ENCODE measurements around the gene HIRA. TPM values are rescaled to one million over a fixed set of nuclear protein-coding genes. Genes with fewer than 3 reads are reported as not detected.

Gene HIRA
- total RNA-seq, 1 donor from 2014 or later: 32.7 TPM

- H3K27me3 Mint-ChIP-seq: no peaks in the 10 kb centered on the region
- TF ChIP-seq CTCF (IDR thresholded peaks at IDR 0.05): no peak
- H3K27ac Mint-ChIP-seq: no peak overlapping the region
- no peak for DNase-seq
- no peaks in the 10 kb centered on the region for H3K4me1 Mint-ChIP-seq
- peaks cover 92% of the 10 kb centered on the region for H3K36me3 Mint-ChIP-seq (ENCODE audit: low read depth)
- POLR2A ChIA-PET: interaction anchor here (0.6 kb wide), 1 partner anchor 220 kb away, joined by 3 read pairs; no protein-coding TSS in a partner anchor
- H3K4me3 Mint-ChIP-seq: no peak overlapping the region
- CTCF ChIA-PET: no interaction called here
- ATAC-seq (ENCODE audit: low read depth): no peak
- H3K9me3 Mint-ChIP-seq: no peaks in the 10 kb centered on the region
- intact Hi-C loops (cut with micrococcal nuclease): no loop called here
Observed at GRCh38 chr22:19467912-19468311, 36.4 kb upstream of the HIRA start.

GRCh38 chr22:19466848-19467752 is 35.6 kb upstream of the HIRA start:
- no peak for ATAC-seq (ENCODE audit: low read depth)
- no peaks in the 10 kb centered on the region for H3K4me1 Mint-ChIP-seq
- ChIA-PET POLR2A (interaction anchor here (0.7 kb wide), 1 partner anchor 11 kb away, joined by 6 read pairs; no protein-coding TSS in a partner anchor), CTCF (no interaction called here)
- no peak for TF ChIP-seq CTCF (IDR thresholded peaks at IDR 0.05)
- intact Hi-C loops (cut with micrococcal nuclease): no loop called here
- no peak overlapping the region for H3K4me3 Mint-ChIP-seq
- no peaks in the 10 kb centered on the region for H3K9me3 Mint-ChIP-seq
- no peak overlapping the region for H3K27ac Mint-ChIP-seq
- H3K27me3 Mint-ChIP-seq: no peaks in the 10 kb centered on the region
- H3K36me3 Mint-ChIP-seq (ENCODE audit: low read depth): peaks cover 87% of the 10 kb centered on the region
- no peak for DNase-seq

- no peak overlapping the region for H3K4me3 Mint-ChIP-seq
- H3K27me3 Mint-ChIP-seq: no peaks in the 10 kb centered on the region
- H3K9me3 Mint-ChIP-seq: no peaks in the 10 kb centered on the region
- POLR2A ChIA-PET: interaction anchor here (0.7 kb wide), 1 partner anchor 12 kb away, joined by 6 read pairs; no protein-coding TSS in a partner anchor
- H3K36me3 Mint-ChIP-seq (ENCODE audit: low read depth): peaks cover 80% of the 10 kb centered on the region
- CTCF ChIA-PET: no interaction called here
- H3K27ac Mint-ChIP-seq: no peak overlapping the region
- TF ChIP-seq CTCF (IDR thresholded peaks at IDR 0.05): no peak
- intact Hi-C loops (cut with micrococcal nuclease): no loop called here
- H3K4me1 Mint-ChIP-seq: no peaks in the 10 kb centered on the region
- DNase-seq (no peak), ATAC-seq (ENCODE audit: low read depth) (no peak)
Observed at GRCh38 chr22:19466126-19466716, 34.7 kb upstream of the HIRA start.

GRCh38 chr22:19464975-19465374 is 33.4 kb upstream of the HIRA start:
- POLR2A ChIA-PET: no interaction called here
- TF ChIP-seq CTCF (IDR thresholded peaks at IDR 0.05): no peak
- CTCF ChIA-PET: no interaction called here

GRCh38 chr22:19464546-19464945 is 33.0 kb upstream of the HIRA start:
- intact Hi-C loops (cut with micrococcal nuclease): no loop called here
- no peaks in the 10 kb centered on the region for H3K4me1 Mint-ChIP-seq
- H3K36me3 Mint-ChIP-seq (ENCODE audit: low read depth): peaks cover 72% of the 10 kb centered on the region
- ChIA-PET CTCF (no interaction called here), POLR2A (no interaction called here)
- no peak for DNase-seq
- TF ChIP-seq CTCF (IDR thresholded peaks at IDR 0.05): no peak
- no peak overlapping the region for H3K27ac Mint-ChIP-seq
- ATAC-seq (ENCODE audit: low read depth): no peak
- no peaks in the 10 kb centered on the region for H3K27me3 Mint-ChIP-seq
- no peak overlapping the region for H3K4me3 Mint-ChIP-seq
- no peaks in the 10 kb centered on the region for H3K9me3 Mint-ChIP-seq

More at GRCh38 chr22:19464975-19465374, 33.4 kb upstream of the HIRA start:
- no peaks in the 10 kb centered on the region for H3K9me3 Mint-ChIP-seq
- H3K36me3 Mint-ChIP-seq (ENCODE audit: low read depth): peaks cover 76% of the 10 kb centered on the region
- no peak for ATAC-seq (ENCODE audit: low read depth)
- no peak for DNase-seq
- H3K4me3 Mint-ChIP-seq: no peak overlapping the region
- H3K27me3 Mint-ChIP-seq: no peaks in the 10 kb centered on the region
- H3K4me1 Mint-ChIP-seq: no peaks in the 10 kb centered on the region
- intact Hi-C loops (cut with micrococcal nuclease): no loop called here
- no peak overlapping the region for H3K27ac Mint-ChIP-seq

Measured in activated B cell treated with CpG ODN at 0.5 μM for 24 hours (primary cell).